22Rv1 (cell line): ENCODE measurements around the gene PDE2A.

ENCODE experiments used
- H3K27ac ChIP-seq: fragments of 450-650 bp; 2 replicates; pipeline ENCODE4 v1.5.1; 2017
- ZFX ChIP-seq: fragments of 450-650 bp; IDR thresholded peaks from 2 replicates; pipeline ENCODE4 v1.6.1; 2017; ENCODE audit warnings: antibody characterized with exemption, borderline replicate concordance
- TF ChIP-seq, protein P1 (sequence below): fragments of 450-650 bp; IDR thresholded peaks from 2 replicates; pipeline ENCODE4 v1.5.1; 2017; ENCODE audit warnings: mild to moderate bottlenecking

PDE2A gene

DNA sequence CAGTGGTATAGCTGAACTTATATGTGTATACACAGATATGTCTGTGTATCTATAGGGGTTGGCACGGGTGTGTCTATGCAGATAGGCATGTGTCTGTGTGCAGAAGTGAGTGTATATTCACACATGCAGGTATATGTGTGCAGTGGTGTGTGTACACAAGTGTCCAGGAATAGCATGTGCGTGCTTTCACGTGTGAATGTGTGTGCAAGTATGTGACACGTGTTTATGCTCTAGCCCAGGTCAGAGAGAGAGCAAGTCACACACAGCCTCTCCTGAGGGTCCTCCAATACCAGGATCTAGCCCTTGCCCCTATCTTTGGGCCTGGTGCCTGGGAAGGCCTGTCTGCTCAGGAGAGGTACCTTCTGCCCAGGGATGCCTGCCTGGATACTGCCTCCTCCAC is 26.3 kb downstream of the PDE2A start:
- TF ChIP-seq, protein P1, sequence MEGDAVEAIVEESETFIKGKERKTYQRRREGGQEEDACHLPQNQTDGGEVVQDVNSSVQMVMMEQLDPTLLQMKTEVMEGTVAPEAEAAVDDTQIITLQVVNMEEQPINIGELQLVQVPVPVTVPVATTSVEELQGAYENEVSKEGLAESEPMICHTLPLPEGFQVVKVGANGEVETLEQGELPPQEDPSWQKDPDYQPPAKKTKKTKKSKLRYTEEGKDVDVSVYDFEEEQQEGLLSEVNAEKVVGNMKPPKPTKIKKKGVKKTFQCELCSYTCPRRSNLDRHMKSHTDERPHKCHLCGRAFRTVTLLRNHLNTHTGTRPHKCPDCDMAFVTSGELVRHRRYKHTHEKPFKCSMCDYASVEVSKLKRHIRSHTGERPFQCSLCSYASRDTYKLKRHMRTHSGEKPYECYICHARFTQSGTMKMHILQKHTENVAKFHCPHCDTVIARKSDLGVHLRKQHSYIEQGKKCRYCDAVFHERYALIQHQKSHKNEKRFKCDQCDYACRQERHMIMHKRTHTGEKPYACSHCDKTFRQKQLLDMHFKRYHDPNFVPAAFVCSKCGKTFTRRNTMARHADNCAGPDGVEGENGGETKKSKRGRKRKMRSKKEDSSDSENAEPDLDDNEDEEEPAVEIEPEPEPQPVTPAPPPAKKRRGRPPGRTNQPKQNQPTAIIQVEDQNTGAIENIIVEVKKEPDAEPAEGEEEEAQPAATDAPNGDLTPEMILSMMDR: no peak
- no peak for TF ChIP-seq ZFX
- H3K27ac ChIP-seq: no peak overlapping the region

DNA sequence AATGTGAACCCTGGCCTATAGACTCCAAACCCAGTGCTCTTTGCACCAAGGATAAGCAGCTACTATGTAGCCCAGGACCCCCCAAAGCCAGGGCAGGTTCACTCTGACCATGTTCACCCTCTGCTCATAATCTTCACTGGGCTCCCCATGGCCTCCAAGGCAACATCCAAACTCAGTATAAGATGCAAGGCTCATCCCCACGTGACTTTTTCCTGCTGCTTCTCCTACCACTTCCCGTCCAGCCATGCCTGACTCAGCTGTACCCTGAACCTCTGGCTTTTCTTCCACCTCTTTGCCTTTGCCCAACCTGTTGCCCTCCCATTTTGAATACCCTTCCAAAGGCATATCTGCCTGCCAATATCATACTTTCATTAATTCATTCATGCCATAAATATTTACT is 27.8 kb downstream of the PDE2A start:
- no peak overlapping the region for H3K27ac ChIP-seq
- TF ChIP-seq ZFX: no peak
- TF ChIP-seq, protein P1: no peak

DNA sequence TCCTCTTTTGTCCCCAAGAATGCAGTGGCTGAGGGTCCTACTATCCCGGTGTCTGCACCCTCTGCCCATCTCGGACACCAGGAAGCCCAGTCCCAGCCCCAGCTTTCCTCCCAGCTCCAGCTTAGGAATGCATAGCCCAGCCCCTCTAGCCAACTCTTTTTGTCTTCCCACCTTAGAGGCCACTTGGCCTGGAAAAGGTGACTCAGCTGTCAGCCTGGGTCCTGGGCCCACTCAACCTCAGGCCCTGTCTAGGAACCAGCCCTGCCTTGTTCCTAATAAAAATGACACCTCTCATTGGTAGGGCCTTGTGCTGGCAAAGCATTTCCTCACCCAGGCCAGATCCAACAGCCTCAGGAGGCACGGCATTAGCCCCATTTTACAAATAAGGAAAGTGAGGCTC is 28.2 kb downstream of the PDE2A start:
- TF ChIP-seq ZFX: no peak
- TF ChIP-seq, protein P1: no peak

DNA sequence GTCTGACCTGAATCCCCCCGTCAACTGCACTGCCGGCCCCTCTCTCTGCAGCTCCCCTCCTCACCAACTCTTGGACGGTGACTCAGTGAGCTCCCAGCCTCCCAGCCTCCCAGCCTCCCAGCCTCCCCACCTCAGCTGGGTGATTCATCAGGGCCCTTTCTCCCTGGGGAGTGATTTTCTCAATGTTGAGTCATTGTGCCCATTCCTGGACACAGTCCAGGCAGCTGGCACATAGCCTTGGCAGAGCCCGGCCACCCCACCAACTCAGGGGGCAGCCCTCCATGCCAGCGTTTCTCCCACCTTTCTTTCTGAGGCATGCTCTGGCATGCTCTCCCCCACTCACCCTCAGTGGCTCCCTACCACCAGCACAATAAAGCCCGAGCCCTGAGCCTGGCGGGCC is 30.7 kb downstream of the PDE2A start:
- no peak for TF ChIP-seq ZFX
- TF ChIP-seq, protein P1: no peak
- H3K27ac ChIP-seq: no peak overlapping the region

More for the DNA sequence above, 28.2 kb downstream of the PDE2A start:
- H3K27ac ChIP-seq: no peak overlapping the region

DNA sequence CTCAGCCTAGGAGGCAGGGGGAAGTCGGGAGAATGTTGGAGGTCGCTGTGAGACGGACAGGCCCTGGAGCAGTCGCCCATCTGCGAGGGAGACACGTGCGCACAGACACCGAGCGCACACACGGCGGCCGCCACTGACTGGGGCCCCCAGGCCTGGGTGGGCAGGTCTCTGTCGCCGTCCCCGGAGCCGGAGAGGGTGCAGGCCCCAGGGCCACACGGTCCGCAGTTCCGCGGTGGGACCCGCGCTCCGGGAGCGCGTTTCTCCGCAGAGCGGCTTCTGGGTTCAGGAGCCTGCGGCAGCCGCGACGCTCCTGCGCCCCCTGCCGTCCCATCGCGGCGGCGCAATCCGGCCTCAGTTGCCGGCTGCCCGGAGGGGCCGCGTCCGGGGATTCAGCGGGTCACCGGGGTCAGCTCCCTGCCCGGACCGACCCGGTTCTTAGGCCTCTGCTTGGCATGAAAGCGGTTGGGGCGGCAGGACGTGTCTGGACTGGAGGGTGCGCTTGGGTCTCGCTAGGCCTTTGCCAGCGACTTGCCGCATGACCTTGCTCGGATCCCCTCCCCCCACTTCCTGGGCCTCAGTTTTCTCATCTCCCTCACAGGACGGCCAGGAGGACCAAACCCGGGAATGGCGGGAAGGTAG is 31.2 kb downstream of the PDE2A start:
- no peak for TF ChIP-seq ZFX
- TF ChIP-seq, protein P1: peak; percentile 96
- H3K27ac ChIP-seq: no peak overlapping the region

DNA sequence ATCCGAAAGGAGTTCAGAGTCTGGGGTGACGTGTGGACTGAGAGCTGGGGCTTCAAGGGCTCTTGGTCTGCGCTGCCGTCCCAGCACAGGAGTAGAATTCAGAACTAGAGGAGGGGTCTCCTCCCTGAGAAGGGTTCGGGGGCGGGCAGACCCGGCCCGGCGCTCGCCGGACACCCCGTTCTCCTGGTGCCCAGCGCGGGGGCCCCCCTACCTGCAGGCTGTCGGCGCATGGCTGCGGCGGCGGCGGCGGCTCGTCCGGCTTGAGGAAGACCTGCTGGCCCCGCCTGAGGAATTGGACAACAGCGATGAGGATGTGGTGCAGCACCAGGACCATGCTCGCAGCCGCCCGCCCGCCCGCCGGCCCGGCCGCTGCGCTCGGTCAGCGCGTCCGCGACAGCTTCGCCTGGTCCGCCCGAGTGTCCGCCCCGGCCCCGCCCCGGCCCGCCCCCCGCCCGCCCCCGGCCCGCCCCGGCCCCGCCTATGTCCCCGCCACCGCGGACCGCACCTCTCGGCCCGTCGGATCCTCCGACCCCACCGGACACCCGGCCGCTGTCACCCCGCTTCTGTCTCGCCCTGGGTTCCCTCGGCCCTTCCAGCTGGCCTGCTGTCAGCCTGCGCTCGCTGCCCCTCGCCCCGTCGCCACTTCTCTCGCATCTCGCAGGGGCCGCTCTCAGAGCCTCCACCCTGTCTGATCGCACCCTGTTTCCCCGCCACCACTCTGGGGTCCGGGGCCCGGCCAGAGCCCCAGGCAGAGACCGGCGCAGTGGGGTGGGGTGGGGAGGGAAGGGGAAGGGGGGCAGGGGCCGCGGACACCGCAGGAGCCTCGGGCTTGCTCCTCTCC is 32.0 kb downstream of the PDE2A start:
- TF ChIP-seq ZFX: no peak
- TF ChIP-seq, protein P1: no peak
- H3K27ac ChIP-seq: no peak overlapping the region

DNA sequence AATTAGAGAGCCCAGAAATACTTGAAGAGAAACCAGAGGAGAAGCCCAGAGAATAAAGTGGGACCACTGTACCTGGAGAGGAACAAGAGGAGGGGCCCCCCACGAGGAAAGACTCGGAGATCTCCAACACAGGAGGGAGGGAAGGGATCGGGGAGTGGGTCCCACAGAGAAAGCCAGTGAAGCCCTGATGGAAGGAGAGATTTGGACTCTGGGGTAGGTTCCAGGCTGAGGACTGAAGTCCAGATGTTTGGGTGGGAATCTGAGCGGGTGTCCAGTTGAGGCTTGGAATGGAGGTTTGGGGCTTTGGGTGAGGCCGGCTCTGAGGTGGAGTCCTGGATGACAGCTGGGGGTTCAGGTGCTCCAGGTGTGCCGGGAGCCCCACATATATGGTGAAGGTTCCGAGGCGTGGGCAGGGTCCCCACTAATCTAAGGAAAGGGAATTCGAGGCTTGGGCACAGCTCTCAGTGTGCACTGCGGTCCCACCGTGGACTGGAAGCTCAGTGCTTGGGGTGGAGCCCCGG is 32.6 kb downstream of the PDE2A start:
- no peak overlapping the region for H3K27ac ChIP-seq
- TF ChIP-seq, protein P1: no peak
- TF ChIP-seq ZFX: no peak
